Measurements from ENCODE around the gene COBL.

DNA sequence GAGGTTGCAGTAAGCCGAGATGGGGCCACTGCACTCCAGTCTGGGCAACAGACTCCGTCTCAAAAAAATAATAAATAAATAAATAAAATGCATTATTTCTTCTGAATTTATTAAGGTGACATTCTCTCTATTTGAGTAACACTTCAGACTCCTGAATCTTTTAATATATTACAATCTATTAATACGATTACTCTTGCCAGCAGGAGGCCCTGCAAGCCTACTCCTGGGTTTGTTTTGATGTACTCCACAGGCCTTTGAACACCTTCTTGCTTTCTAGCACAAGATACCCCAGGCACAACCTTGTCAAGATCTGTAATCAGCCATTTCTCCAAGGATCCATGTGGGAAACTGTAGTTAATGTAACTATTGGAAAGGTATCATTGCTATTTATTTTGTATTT is 63.5 kb downstream of the COBL start:
- TF ChIP-seq CTCF (IDR thresholded peaks at IDR 0.05; ENCODE audit: low read depth, low read length, poor library complexity, severe bottlenecking) (no peak), EZH2phosphoT487 (IDR thresholded peaks at IDR 0.05; ENCODE audit: borderline replicate concordance, low read length) (no peak)
